Panc1 (cell line): Measurements from ENCODE around the gene TBC1D2.

Source experiments
- CTCF ChIP-seq: fragments of 450-650 bp; IDR thresholded peaks from 2 replicates; pipeline ENCODE4 v1.5.1; 2017; ENCODE audit warnings: mild to moderate bottlenecking
- POLR2AphosphoS5 ChIP-seq: IDR thresholded peaks from 2 replicates; pipeline ENCODE4 v1.6.1; 2012; ENCODE audit warnings: mild to moderate bottlenecking, low read depth, low read length, moderate library complexity
- SIN3A ChIP-seq: IDR thresholded peaks from 2 replicates; pipeline ENCODE4 v1.6.1; 2012; ENCODE audit warnings: low read depth, mild to moderate bottlenecking, low read length, moderate library complexity, borderline replicate concordance; ENCODE audit not compliant: insufficient read depth
- TF ChIP-seq, protein P1 (sequence below), 2 experiments: IDR thresholded peaks; 2 replicates each; pipeline ENCODE4 v1.6.1; 2011 to 2012; ENCODE audit warnings: low read depth in 2 of 2, control low read depth in 1 of 2, low read length in 1 of 2, mild to moderate bottlenecking in 1 of 2, moderate library complexity in 1 of 2; ENCODE audit not compliant: insufficient read depth in 1 of 2

- TF ChIP-seq CTCF, result no peak
- no peak for TF ChIP-seq POLR2AphosphoS5
- TF ChIP-seq, protein P1, sequence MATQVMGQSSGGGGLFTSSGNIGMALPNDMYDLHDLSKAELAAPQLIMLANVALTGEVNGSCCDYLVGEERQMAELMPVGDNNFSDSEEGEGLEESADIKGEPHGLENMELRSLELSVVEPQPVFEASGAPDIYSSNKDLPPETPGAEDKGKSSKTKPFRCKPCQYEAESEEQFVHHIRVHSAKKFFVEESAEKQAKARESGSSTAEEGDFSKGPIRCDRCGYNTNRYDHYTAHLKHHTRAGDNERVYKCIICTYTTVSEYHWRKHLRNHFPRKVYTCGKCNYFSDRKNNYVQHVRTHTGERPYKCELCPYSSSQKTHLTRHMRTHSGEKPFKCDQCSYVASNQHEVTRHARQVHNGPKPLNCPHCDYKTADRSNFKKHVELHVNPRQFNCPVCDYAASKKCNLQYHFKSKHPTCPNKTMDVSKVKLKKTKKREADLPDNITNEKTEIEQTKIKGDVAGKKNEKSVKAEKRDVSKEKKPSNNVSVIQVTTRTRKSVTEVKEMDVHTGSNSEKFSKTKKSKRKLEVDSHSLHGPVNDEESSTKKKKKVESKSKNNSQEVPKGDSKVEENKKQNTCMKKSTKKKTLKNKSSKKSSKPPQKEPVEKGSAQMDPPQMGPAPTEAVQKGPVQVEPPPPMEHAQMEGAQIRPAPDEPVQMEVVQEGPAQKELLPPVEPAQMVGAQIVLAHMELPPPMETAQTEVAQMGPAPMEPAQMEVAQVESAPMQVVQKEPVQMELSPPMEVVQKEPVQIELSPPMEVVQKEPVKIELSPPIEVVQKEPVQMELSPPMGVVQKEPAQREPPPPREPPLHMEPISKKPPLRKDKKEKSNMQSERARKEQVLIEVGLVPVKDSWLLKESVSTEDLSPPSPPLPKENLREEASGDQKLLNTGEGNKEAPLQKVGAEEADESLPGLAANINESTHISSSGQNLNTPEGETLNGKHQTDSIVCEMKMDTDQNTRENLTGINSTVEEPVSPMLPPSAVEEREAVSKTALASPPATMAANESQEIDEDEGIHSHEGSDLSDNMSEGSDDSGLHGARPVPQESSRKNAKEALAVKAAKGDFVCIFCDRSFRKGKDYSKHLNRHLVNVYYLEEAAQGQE (IDR thresholded peaks at IDR 0.05; ENCODE audit: insufficient read depth in 1 of 2, low read depth in 2 of 2, low read length in 1 of 2), result no peak
- no peak for TF ChIP-seq SIN3A
Observed at GRCh38 chr9:98255061-98255577, 330 bp downstream of the TBC1D2 start.
